Cardiac muscle cell (in vitro differentiated cells and primary cell): ENCODE results near the gene JUP. TPM values are rescaled to one million over a fixed set of nuclear protein-coding genes. Genes with fewer than 3 reads are reported as not detected.

Experiments used
- DNase-seq, 2 donors: peaks; one replicate each; pipeline versions ENCODE4 v3.0.0 to v3.0.0-alpha.2; 2010 to 2017; ENCODE audit warnings: low read depth in 1 of 2, low spot score in 1 of 2
- H3K27ac ChIP-seq: fragments of 200-600 bp; sonication (generic); 2 replicates; pipeline ENCODE4 v1.5.1; 2016
- H3K27me3 ChIP-seq: fragments of 200-600 bp; sonication (generic); 2 replicates; pipeline ENCODE4 v1.6.0; 2016; ENCODE audit warnings: control low read depth
- H3K36me3 ChIP-seq: fragments of 200-600 bp; sonication (generic); 2 replicates; pipeline ENCODE4 v1.5.1; 2016; ENCODE audit warnings: control low read depth
- H3K4me1 ChIP-seq: fragments of 200-600 bp; sonication (generic); 2 replicates; pipeline ENCODE4 v1.8.1; 2017; ENCODE audit warnings: low read depth, mild to moderate bottlenecking, mixed run types
- H3K4me3 ChIP-seq: fragments of 200-600 bp; sonication (generic); 2 replicates; pipeline ENCODE4 v1.5.1; 2016; ENCODE audit warnings: mild to moderate bottlenecking
- H3K9me3 ChIP-seq: fragments of 200-600 bp; sonication (generic); 2 replicates; pipeline ENCODE4 v1.5.1; 2017; ENCODE audit warnings: low read depth, mild to moderate bottlenecking, control low read depth
- CTCF ChIP-seq: IDR thresholded peaks from 2 replicates; pipeline ENCODE4 v1.5.1; 2012; ENCODE audit warnings: low read depth, mild to moderate bottlenecking, low read length
- polyA plus RNA-seq: library from polyadenylated mRNA; unstranded; fragments of >200 nt; fragmentation: Nextera tagmentation; extraction: Ambion mirVana; gene quantifications from 2 replicates; pipeline ENCODE4 v1.2.1, GENCODE V29; 2016
- total RNA-seq: library from RNA; depleted of rRNA; stranded (reverse); fragments of >200 nt; gene quantifications from 2 replicates; pipeline ENCODE4 v1.2.3, GENCODE V29; 2016

JUP gene
- total and polyA plus RNA-seq, 2 experiments from 2014 or later, result 160 to 296 TPM

DNA sequence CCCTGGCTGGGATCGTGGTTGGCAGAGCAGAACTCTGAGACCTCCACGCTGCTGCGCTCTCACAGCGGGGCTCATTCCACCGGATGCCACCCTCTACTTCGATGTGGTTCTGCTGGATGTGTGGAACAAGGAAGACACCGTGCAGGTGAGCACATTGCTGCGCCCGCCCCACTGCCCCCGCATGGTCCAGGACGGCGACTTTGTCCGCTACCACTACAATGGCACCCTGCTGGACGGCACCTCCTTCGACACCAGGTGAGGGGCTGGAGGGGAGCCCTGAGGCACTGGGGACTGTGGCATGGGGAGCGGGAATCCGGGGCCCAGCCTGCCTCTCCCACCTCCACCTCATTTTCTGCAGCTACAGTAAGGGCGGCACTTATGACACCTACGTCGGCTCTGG is 31.5 kb upstream of the JUP start:
- H3K27ac ChIP-seq, result no peak overlapping the region
- no peaks in the 10 kb centered on the region for H3K27me3 ChIP-seq
- peaks cover 12% of the 10 kb centered on the region for H3K36me3 ChIP-seq
- no peak for TF ChIP-seq CTCF
- H3K9me3 ChIP-seq, result no peaks in the 10 kb centered on the region
- H3K4me1 ChIP-seq, result peaks cover 10% of the 10 kb centered on the region
- no peak for DNase-seq
- no peak overlapping the region for H3K4me3 ChIP-seq

DNA sequence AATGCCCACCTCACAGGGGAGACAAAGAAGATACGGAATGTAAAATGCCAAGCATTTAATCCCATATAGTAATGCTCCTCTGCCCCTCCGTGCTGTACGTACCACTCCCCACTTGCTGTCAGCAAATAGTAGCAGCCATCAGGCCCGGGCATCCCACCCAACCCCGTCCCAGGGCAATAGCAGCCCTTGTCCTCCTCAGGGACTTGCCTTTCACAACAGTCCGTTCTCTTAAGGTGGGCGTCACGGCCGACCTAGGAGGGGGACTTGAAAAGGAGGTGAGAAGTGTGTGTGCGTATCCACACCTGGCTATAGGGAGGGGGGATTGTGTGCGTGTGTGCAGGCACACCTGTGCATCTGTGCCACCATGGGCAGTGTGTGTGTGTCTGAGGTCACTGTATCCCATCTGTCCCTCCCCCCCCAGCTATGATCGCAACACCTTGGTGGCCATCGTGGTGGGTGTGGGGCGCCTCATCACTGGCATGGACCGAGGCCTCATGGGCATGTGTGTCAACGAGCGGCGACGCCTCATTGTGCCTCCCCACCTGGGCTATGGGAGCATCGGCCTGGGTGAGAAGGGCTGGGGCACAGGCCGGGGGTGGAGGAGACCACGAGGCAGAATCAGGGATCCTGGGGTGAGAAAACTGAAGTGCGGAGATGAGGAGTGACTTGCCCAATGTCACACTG is 30.3 kb upstream of the JUP start:
- H3K9me3 ChIP-seq, result no peaks in the 10 kb centered on the region
- H3K27ac ChIP-seq, result no peak overlapping the region
- H3K4me1 ChIP-seq, result peaks cover 10% of the 10 kb centered on the region
- H3K36me3 ChIP-seq, result peaks cover 12% of the 10 kb centered on the region
- no peak for DNase-seq
- no peak for TF ChIP-seq CTCF
- H3K27me3 ChIP-seq, result no peaks in the 10 kb centered on the region
- H3K4me3 ChIP-seq, result no peak overlapping the region

DNA sequence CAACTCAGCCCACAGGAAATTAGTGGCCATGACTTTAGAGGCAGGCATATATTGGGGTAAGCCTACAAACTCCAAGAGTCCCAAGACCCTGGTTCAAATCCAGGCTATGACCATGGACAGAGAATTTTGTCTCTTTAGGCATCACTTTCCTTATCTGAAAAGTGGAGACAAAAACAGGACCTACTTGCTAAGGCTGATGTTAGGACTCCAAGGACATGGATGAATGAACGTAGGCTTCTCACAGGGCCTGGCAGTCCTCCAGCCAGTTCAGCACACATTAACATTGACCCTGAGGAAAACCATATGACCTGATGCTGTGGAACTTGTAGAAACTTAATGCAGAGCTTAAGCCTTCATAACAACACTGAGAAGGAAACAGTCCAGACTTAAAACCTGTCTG is 27.7 kb upstream of the JUP start:
- Histone ChIP-seq H3K27ac (peak overlapping the region; percentile 80), H3K9me3 (no peaks in the 10 kb centered on the region), H3K4me1 (peaks cover 18% of the 10 kb centered on the region), H3K36me3 (peaks cover 7% of the 10 kb centered on the region), H3K27me3 (no peaks in the 10 kb centered on the region), H3K4me3 (peak overlapping the region; percentile 92)
- DNase-seq, result peak in 1 of 2 donors; percentile 59
- no peak for TF ChIP-seq CTCF

- Histone ChIP-seq H3K9me3 (no peaks in the 10 kb centered on the region), H3K4me1 (peaks cover 18% of the 10 kb centered on the region), H3K36me3 (peaks cover 7% of the 10 kb centered on the region), H3K27ac (peak overlapping the region; percentile 80), H3K27me3 (no peaks in the 10 kb centered on the region), H3K4me3 (peak overlapping the region; percentile 92)
- DNase-seq, result no peak
- TF ChIP-seq CTCF, result no peak
Observed at GRCh38 chr17:41813699-41814124, 27.2 kb upstream of the JUP start.

GRCh38 chr17:41813152-41813680 is 26.7 kb upstream of the JUP start:
- peak overlapping the region; percentile 92 for H3K4me3 ChIP-seq
- TF ChIP-seq CTCF, result no peak
- peaks cover 4% of the 10 kb centered on the region for H3K36me3 ChIP-seq
- no peaks in the 10 kb centered on the region for H3K9me3 ChIP-seq
- H3K27me3 ChIP-seq, result no peaks in the 10 kb centered on the region
- peak overlapping the region; percentile 80 for H3K27ac ChIP-seq
- DNase-seq, result no peak
- H3K4me1 ChIP-seq, result peaks cover 18% of the 10 kb centered on the region
